Bronchial epithelial cell (primary cell): ENCODE results near the gene TOM1. TPM values are rescaled to one million over a fixed set of nuclear protein-coding genes. Genes with fewer than 3 reads are reported as not detected.

Experiments used
- DNase-seq: peaks from one replicate; pipeline ENCODE4 v3.0.0-alpha.2; 2010; ENCODE audit warnings: low read depth
- FAIRE-seq: peaks from 2 replicates; lab custom pipeline; 2011; peaks lifted over from hg19 to GRCh38; lab: Jason Lieb, UNC
- H3K27me3 ChIP-seq: 2 replicates; pipeline ENCODE4 v1.5.1; 2011; ENCODE audit warnings: low read length; ENCODE audit not compliant: control insufficient read depth, insufficient read depth
- H3K36me3 ChIP-seq: 2 replicates; pipeline ENCODE4 v1.5.1; 2011; ENCODE audit warnings: low read length; ENCODE audit not compliant: control insufficient read depth, insufficient read depth
- H3K4me3 ChIP-seq: 2 replicates; pipeline ENCODE4 v1.5.1; 2011; ENCODE audit warnings: mild to moderate bottlenecking, low read depth, low read length, control low read depth
- CTCF ChIP-seq: IDR thresholded peaks from 2 replicates; pipeline ENCODE4 v1.5.1; 2011; ENCODE audit warnings: mild to moderate bottlenecking, moderate library complexity, low read length, control low read depth, inconsistent platforms; ENCODE audit not compliant: insufficient read depth, severe bottlenecking
- total RNA-seq: library from RNA; depleted of rRNA; stranded (reverse); fragments of >200 nt; gene quantifications from 2 replicates; pipeline ENCODE4 v1.2.1, GENCODE V29; 2014

TOM1 gene
- total RNA-seq, 1 donor from 2014 or later, result 22.6 TPM

GRCh38 chr22:35299217-35299672 lies 449 bp upstream of the TOM1 start:
- no peak for FAIRE-seq
- H3K4me3 ChIP-seq, result peak overlapping the region; percentile 96
- DNase-seq, result peak; percentile 17
- peaks cover 4% of the 10 kb centered on the region for H3K36me3 ChIP-seq
- TF ChIP-seq CTCF, result peak; percentile 8
- no peaks in the 10 kb centered on the region for H3K27me3 ChIP-seq

DNA sequence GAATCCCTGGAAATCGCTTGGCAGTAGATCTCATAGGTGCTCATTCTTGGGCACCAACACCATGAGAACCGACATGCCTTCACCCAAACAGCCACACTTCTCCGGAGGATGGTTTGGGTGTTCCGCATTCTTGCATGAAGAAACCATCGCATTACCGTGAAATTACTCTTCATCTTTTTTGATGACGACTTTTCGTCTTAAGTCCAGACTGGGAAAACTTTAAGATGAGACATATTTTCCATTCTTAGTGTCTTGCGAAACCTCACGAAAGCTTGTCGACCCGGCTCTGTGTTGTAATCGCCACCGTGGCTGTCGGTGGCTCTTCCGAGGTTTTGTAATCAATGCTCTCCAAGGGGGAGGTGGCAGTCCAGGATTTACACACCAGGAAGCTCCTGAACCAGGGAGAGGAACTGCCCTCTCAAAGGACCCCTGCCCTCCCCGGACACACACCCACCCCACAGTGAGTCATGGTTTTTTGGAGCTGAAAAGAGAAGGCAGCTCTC lies 1.7 kb downstream of the TOM1 start:
- peak; percentile 75 for FAIRE-seq
- TF ChIP-seq CTCF, result no peak
- H3K27me3 ChIP-seq, result no peaks in the 10 kb centered on the region
- no peak overlapping the region for H3K4me3 ChIP-seq
- peaks cover 3% of the 10 kb centered on the region for H3K36me3 ChIP-seq
- peak; percentile 88 for DNase-seq

DNA sequence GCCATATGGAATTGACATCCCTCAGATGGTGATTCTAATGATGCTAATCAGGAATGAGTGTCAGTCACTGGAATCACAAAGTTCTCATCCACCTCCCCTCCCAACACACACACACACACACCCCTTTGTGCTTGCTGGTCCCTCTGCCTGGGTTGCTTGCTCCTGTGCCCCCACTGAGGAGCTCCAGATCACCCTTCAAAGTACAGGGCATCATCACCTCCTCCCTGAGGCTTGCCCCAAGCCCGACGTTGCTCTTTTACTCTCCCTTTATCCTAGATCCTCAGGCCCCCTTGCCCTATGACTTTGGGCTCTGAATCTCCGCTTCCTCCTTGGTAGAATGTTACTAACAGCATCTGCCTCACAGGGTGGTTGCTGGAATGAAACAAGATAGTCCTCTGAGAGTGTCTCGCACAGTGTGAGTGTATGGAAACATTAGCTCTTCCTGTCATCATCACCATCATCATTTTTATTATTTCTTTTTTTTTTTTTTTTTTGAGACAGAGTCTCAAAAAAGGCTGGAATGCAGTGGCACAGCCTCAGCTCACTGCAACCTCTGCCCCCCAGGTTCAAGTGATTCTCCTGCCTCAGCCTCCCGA lies 3.4 kb downstream of the TOM1 start:
- Histone ChIP-seq H3K36me3 (peaks cover 2% of the 10 kb centered on the region), H3K4me3 (no peak overlapping the region), H3K27me3 (no peaks in the 10 kb centered on the region)
- DNase-seq (no peak), FAIRE-seq (no peak)
- no peak for TF ChIP-seq CTCF

DNA sequence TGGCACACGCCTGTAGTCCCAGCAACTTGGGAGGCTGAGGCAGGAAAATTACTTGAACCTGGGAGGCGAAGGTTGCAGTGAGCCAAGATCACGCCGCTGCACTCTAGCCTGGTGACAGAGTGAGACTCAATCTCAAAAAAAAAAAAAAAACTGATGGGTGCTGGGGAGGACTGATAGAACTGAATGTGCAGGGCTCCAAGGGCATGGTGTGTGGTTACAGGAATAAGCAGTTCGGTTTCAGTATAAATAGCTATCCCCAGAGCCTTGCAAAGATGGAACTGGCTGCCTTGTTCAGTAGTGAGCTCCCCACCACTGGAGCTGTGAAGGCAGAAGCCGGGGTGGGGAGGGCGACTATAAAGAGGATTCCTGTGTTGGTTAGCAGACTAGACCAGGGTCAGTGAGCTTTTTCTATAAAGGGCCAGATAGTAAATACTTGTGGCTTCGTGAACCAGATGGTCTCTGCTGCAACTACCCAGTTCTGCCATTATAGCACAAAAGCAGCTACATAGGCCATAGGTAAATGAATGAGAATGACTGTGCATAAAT lies 5.9 kb downstream of the TOM1 start:
- no peak for TF ChIP-seq CTCF
- no peak for FAIRE-seq

GRCh38 chr22:35306350-35306967 lies 6.8 kb downstream of the TOM1 start:
- Histone ChIP-seq H3K36me3 (peaks cover 2% of the 10 kb centered on the region), H3K27me3 (no peaks in the 10 kb centered on the region), H3K4me3 (no peak overlapping the region)
- no peak for DNase-seq
- no peak for TF ChIP-seq CTCF
- no peak for FAIRE-seq

More for the DNA sequence above, 5.9 kb downstream of the TOM1 start:
- no peak for DNase-seq
- Histone ChIP-seq H3K27me3 (no peaks in the 10 kb centered on the region), H3K4me3 (no peak overlapping the region), H3K36me3 (peaks cover 2% of the 10 kb centered on the region)
